Gastroesophageal sphincter (tissue), 4 donors: ENCODE measurements around the gene NFKBIZ. TPM values are rescaled to one million over a fixed set of nuclear protein-coding genes. Genes with fewer than 3 reads are reported as not detected.
"Not testable (repeated sequence)": the region's sequence is repeated elsewhere in the genome, so short reads cannot be mapped to it uniquely, and the experiment has no call there.

Experiments used
- ATAC-seq: fragments of 150-250 bp; one replicate; pipeline ENCODE4 v1.9.1; 2016; ENCODE audit warnings: mild to moderate bottlenecking, moderate library complexity
- H3K27ac ChIP-seq, 4 donors: fragments of 200-600 bp; sonication (generic) in 3 of 4; 1 replicate in 3 of 4; 2 replicates in 1 of 4; pipeline ENCODE4 v1.5.1; 2016 to 2019
- H3K27me3 ChIP-seq: fragments of 200-600 bp; sonication (generic); one replicate; pipeline ENCODE4 v1.5.1; 2019
- H3K36me3 ChIP-seq, 2 donors: fragments of 200-600 bp; sonication (generic); one replicate each; pipeline ENCODE4 v1.5.1; 2019; ENCODE audit warnings: control low read depth in 1 of 2
- H3K4me1 ChIP-seq, 3 donors: fragments of 200-600 bp; sonication (generic); 1 replicate in 2 of 3; 2 replicates in 1 of 3; pipeline ENCODE4 v1.5.1; 2016 to 2019; ENCODE audit warnings: control low read depth in 2 of 3
- H3K4me3 ChIP-seq, 2 donors: fragments of 200-600 bp; sonication (generic); one replicate each; pipeline ENCODE4 v1.5.1; 2019; ENCODE audit warnings: mild to moderate bottlenecking in 1 of 2, moderate library complexity in 1 of 2
- H3K9me3 ChIP-seq, 3 donors: fragments of 200-600 bp; sonication (generic); one replicate each; pipeline ENCODE4 v1.5.1; 2017 to 2019; ENCODE audit warnings: control low read depth in 2 of 3
- CTCF ChIP-seq, 4 experiments: fragments of 200-600 bp in 2 of 4; fragments of 450-650 bp in 2 of 4; sonication (generic) in 1 of 4; IDR thresholded peaks; one replicate each; pipeline ENCODE4 v1.5.1; 2017 to 2019; ENCODE audit warnings: antibody characterized with exemption in 4 of 4, mild to moderate bottlenecking in 2 of 4, moderate library complexity in 2 of 4
- EP300 ChIP-seq: sonication (generic); formaldehyde crosslinking; IDR thresholded peaks from one replicate; pipeline ENCODE4 v1.6.1; 2017; ENCODE audit warnings: antibody characterized with exemption, mild to moderate bottlenecking
- POLR2A ChIP-seq, 2 donors: fragments of 450-650 bp; IDR thresholded peaks; one replicate each; pipeline ENCODE4 v1.6.1; 2017; ENCODE audit warnings: antibody characterized with exemption in 2 of 2, mild to moderate bottlenecking in 2 of 2, moderate library complexity in 1 of 2
- POLR2AphosphoS5 ChIP-seq: sonication (generic); formaldehyde crosslinking; IDR thresholded peaks from one replicate; pipeline ENCODE4 v1.6.1; 2017; ENCODE audit warnings: antibody characterized with exemption
- WGBS, 2 donors: methylation state at CpG; one replicate each; pipeline ENCODE4 v1.1.5; 2018; ENCODE audit warnings: low coverage in 1 of 2; 5-methylcytosine and 5-hydroxymethylcytosine counted together
- total RNA-seq, 4 donors: library from RNA; depleted of rRNA; stranded (reverse); fragments of >200 nt; gene quantifications; one replicate each; pipeline ENCODE4 v1.1.0, GENCODE V29; 2016

NFKBIZ gene
- total RNA-seq, 4 donors from 2014 or later = 27.3 to 87.0 (median 51.9) TPM

- Histone ChIP-seq H3K27me3 (no peaks in the 10 kb centered on the region), H3K4me3 (no peak overlapping the region), H3K27ac (no peak overlapping the region), H3K9me3 (no peaks in the 10 kb centered on the region), H3K4me1 (no peaks in the 10 kb centered on the region), H3K36me3 (no peaks in the 10 kb centered on the region)
- no peak for ATAC-seq
- 56 to 57% methylated on average over 4 to 5 of the region's 5 CpGs for WGBS, 2 donors
- no peak for TF ChIP-seq POLR2A (IDR thresholded peaks at IDR 0.05)
- TF ChIP-seq CTCF (IDR thresholded peaks at IDR 0.05) = no peak
- no peak for TF ChIP-seq EP300
- no peak for TF ChIP-seq POLR2AphosphoS5
Observed at GRCh38 chr3:101879623-101880284, 30.4 kb downstream of the NFKBIZ start.

GRCh38 chr3:101884776-101885175 is 35.5 kb downstream of the NFKBIZ start:
- no peak overlapping the region for H3K4me3 ChIP-seq
- no peak for ATAC-seq
- H3K36me3 ChIP-seq = no peaks in the 10 kb centered on the region
- no peaks in the 10 kb centered on the region for H3K27me3 ChIP-seq
- TF ChIP-seq POLR2AphosphoS5 (no peak), EP300 (no peak), CTCF (IDR thresholded peaks at IDR 0.05) (no peak)
- no peak overlapping the region for H3K27ac ChIP-seq
- H3K4me1 ChIP-seq = peaks cover 0 to 12% (median 3%) of the 10 kb centered on the region in 3 donors
- no peaks in the 10 kb centered on the region for H3K9me3 ChIP-seq
- 100% methylated on average over 1 of the region's 1 CpG; no CpG with 5 or more reads in 1 of the 2 donors for WGBS, 2 donors

- WGBS, 2 donors = 83 to 100% methylated on average over 2 of the region's 3 CpGs
- ATAC-seq, H3K4me3 ChIP-seq, H3K27ac ChIP-seq, H3K36me3 ChIP-seq, H3K27me3 ChIP-seq, H3K9me3 ChIP-seq: not testable (repeated sequence)
- H3K4me1 ChIP-seq = peaks cover 0 to 12% (median 3%) of the 10 kb centered on the region in 3 donors
Observed at GRCh38 chr3:101885584-101885983, 36.3 kb downstream of the NFKBIZ start.

GRCh38 chr3:101886626-101887025 is 37.3 kb downstream of the NFKBIZ start:
- ATAC-seq = no peak
- H3K9me3 ChIP-seq = no peaks in the 10 kb centered on the region
- no peak overlapping the region for H3K4me3 ChIP-seq
- 80% methylated on average over 1 of the region's 3 CpGs; no CpG with 5 or more reads in 1 of the 2 donors for WGBS, 2 donors
- H3K36me3 ChIP-seq = no peaks in the 10 kb centered on the region
- TF ChIP-seq EP300 (no peak), POLR2A (IDR thresholded peaks at IDR 0.05) (no peak), POLR2AphosphoS5 (no peak), CTCF (IDR thresholded peaks at IDR 0.05) (no peak)
- no peak overlapping the region for H3K27ac ChIP-seq
- no peaks in the 10 kb centered on the region for H3K27me3 ChIP-seq
- H3K4me1 ChIP-seq = peaks cover 0 to 12% (median 3%) of the 10 kb centered on the region in 3 donors

GRCh38 chr3:101888653-101889052 is 39.3 kb downstream of the NFKBIZ start:
- peaks cover 0 to 12% (median 3%) of the 10 kb centered on the region in 3 donors for H3K4me1 ChIP-seq
- H3K4me3 ChIP-seq = no peak overlapping the region
- H3K36me3 ChIP-seq = no peaks in the 10 kb centered on the region
- H3K27ac ChIP-seq = no peak overlapping the region
- TF ChIP-seq POLR2A (IDR thresholded peaks at IDR 0.05) (no peak), EP300 (no peak), CTCF (IDR thresholded peaks at IDR 0.05) (no peak), POLR2AphosphoS5 (no peak)
- H3K9me3 ChIP-seq = no peaks in the 10 kb centered on the region
- no peak for ATAC-seq
- WGBS, 2 donors = 8 to 10% methylated on average over 1 to 2 of the region's 3 CpGs
- H3K27me3 ChIP-seq = no peaks in the 10 kb centered on the region
